CD4-positive, alpha-beta T cell treated with Interleukin-15 for 1 hour (primary cell): Measurements from ENCODE around the gene HMGB4.

Experiments
- DNase-seq: peaks from one replicate; pipeline ENCODE4 v3.0.0-alpha.2; 2020

Gene HMGB4

DNA sequence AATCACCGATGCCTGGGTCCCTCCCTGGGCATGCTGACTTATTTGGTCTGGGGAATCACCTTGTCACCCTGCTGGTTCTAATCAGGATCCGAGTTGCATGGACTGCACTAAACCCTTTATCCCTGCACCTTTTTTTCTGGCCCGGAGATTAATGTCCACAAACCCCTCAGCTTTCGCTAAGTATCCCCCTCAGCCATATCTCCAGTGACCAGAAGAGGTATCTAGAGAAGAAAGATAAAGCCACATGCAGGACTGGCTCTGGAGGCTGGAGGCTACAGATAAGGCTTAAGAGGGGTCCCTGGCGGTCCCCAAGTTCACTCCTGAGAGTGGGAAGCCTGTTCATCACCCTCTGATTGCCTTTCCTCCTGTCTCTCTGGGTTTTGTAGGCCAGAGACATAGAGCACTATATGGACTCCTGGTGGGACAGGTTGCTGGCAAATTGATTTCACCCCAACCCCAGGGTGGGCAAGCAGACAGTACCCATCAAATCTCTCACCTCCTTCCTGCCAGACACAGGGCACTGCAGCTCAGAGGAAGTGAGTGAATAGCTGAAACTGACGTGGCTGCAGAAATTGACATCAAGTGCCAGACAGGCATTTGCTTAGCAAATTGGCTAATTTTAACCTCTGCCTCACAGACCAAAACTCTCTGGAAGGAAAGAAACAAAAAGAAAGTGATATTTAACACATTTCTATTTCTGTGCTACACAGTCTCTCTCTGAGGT, 38.8 kb downstream of the HMGB4 start:
- no peak for DNase-seq

- no peak for DNase-seq
These were observed 39.3 kb downstream of the HMGB4 start for GRCh38 chr1:33903210-33903589.

- DNase-seq = no peak
These were observed 41.4 kb downstream of the HMGB4 start for GRCh38 chr1:33905241-33905640.

DNA sequence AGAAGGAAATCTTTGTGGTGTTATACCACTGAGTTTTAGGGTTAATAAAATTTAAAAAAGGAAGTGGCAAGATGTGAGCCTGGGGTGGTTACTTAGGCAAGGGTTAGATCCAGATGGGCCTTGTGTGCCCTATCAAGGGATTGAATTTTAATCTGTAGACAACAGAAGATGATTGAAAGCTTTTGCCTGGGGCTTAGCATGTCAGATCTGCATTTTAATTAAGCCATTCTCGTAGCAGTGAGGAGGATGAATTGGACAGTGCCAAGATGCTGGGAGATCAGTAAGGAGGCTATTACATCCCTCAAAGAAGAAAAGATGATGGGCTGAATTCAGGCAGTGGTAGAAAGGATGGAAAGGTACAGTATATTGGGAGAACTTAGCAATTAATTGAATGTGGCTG, 42.3 kb downstream of the HMGB4 start:
- DNase-seq = no peak

DNA sequence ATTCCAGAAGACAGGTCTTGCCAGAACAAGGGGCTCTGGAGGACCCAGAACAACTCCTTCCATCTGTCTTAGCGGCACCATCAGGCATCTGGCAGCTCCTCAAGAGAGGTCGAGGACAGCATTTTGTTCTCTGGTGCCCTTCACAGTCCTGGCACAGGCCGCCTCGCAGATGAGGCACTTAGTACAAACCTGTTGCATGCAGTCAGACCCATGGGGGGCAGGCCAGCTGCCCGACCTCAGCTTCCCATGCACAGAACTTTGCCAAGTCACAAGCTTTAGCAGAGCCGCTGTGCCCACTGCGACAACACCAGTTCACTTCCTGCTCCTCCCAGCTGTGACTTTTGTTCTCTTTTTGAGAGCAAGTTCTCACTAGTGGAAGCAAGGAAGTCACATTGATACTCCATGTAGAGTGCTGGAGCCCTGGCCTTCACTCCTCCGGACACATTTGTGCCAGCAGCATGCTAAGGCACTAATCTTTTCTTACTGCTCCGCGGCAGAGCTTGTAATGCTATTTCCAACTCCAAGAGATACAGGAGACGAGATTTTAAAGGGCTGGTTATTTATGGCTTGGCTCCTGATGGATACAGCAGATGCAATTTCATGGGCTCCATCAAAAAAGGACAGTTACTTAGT, 44.6 kb downstream of the HMGB4 start:
- no peak for DNase-seq
